Measurements from ENCODE around the gene BRD9.

DNA sequence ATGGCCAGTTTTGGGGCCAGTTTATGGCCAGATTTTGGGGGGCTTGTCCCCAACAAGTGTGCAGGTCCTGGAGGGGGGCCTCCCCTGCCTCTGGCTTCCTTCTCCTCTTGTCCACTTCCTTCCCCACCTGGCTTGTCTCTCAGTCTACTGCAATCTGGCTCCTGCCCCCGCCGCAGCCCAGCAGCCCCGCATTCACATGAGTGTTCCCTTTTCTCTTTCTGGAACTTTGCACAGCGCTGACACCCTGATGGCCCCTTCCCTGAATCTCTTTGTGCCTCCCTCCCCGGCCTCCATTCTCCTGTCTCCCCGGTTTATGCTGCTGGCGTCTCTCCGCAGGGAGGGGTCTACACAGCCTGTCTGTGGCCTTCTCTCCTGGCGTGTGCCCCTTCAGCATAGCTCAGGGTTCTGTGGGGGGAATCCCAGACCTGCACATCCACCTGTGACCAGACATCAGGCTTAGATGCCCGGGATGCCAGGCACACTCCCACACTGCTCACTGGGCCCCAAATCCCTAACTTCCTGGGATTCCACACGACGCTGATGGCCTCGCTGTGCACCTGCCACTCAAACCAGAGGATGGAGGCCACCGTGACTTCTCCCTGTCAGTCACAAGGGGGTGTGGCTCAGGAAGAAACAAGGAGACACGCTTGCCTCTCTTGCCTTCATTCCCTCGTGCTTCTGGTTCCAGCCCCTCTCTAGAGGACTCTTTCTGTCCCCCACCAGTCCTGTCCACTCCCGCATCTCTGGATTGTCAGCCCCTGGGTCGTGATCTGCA is 17.6 kb upstream of the BRD9 start:
- TF ChIP-seq, protein P1, sequence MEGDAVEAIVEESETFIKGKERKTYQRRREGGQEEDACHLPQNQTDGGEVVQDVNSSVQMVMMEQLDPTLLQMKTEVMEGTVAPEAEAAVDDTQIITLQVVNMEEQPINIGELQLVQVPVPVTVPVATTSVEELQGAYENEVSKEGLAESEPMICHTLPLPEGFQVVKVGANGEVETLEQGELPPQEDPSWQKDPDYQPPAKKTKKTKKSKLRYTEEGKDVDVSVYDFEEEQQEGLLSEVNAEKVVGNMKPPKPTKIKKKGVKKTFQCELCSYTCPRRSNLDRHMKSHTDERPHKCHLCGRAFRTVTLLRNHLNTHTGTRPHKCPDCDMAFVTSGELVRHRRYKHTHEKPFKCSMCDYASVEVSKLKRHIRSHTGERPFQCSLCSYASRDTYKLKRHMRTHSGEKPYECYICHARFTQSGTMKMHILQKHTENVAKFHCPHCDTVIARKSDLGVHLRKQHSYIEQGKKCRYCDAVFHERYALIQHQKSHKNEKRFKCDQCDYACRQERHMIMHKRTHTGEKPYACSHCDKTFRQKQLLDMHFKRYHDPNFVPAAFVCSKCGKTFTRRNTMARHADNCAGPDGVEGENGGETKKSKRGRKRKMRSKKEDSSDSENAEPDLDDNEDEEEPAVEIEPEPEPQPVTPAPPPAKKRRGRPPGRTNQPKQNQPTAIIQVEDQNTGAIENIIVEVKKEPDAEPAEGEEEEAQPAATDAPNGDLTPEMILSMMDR (IDR thresholded peaks at IDR 0.05): no peak
- TF ChIP-seq POLR2A (IDR thresholded peaks at IDR 0.05) (no peak), POLR2AphosphoS5 (IDR thresholded peaks at IDR 0.05; ENCODE audit: insufficient read depth in 1 of 2, low read depth in 1 of 2) (no peak)

All from vagina (tissue), 2 donors.